Tibial nerve (tissue), 3 donors: Measurements from ENCODE around the gene RAPGEF5.

Experiments used
- CTCF ChIP-seq, 5 experiments: fragments of 200-600 bp in 3 of 5; fragments of 450-650 bp in 2 of 5; sonication (generic) in 3 of 5; IDR thresholded peaks; one replicate each; pipeline ENCODE4 v1.5.1; 2016 to 2019; ENCODE audit warnings: antibody characterized with exemption in 5 of 5, mild to moderate bottlenecking in 3 of 5, moderate library complexity in 2 of 5
- POLR2A ChIP-seq, 2 donors: fragments of 450-650 bp; IDR thresholded peaks; one replicate each; pipeline ENCODE4 v1.6.1; 2017; ENCODE audit warnings: antibody characterized with exemption in 2 of 2, mild to moderate bottlenecking in 2 of 2, moderate library complexity in 2 of 2

GRCh38 chr7:22399546-22399945 is 42.6 kb upstream of the RAPGEF5 start:
- TF ChIP-seq CTCF (IDR thresholded peaks at IDR 0.05) (no peak), POLR2A (IDR thresholded peaks at IDR 0.05) (no peak)
